ENCODE measurements around the gene LRRC34.

LRRC34 gene

GRCh38 chr3:169764882-169765612 lies 47.7 kb downstream of the LRRC34 start, which contains the start of gene TERC:
Gene TERC (minus strand): TSS chr3:169765060.
- peak; percentile 75 for DNase-seq

- no peak for DNase-seq
Observed at GRCh38 chr3:169764312-169764881, 48.3 kb downstream of the LRRC34 start.

- no peak for DNase-seq
Observed at GRCh38 chr3:169760479-169760878, 52.2 kb downstream of the LRRC34 start.

GRCh38 chr3:169759256-169759655 lies 53.4 kb downstream of the LRRC34 start:
- DNase-seq: no peak

- DNase-seq: no peak
Observed at GRCh38 chr3:169758359-169758994, 54.2 kb downstream of the LRRC34 start.

GRCh38 chr3:169755488-169755887 lies 57.2 kb downstream of the LRRC34 start:
- no peak for DNase-seq

GRCh38 chr3:169754711-169755110 lies 58.0 kb downstream of the LRRC34 start:
- DNase-seq: no peak

GRCh38 chr3:169751875-169752274 lies 60.8 kb downstream of the LRRC34 start:
- no peak for DNase-seq

GRCh38 chr3:169750665-169751064 lies 62.0 kb downstream of the LRRC34 start:
- DNase-seq: no peak

GRCh38 chr3:169748670-169749069 lies 64.0 kb downstream of the LRRC34 start:
- DNase-seq: no peak

GRCh38 chr3:169746924-169747323 lies 65.8 kb downstream of the LRRC34 start:
- no peak for DNase-seq

GRCh38 chr3:169744366-169745054 lies 68.2 kb downstream of the LRRC34 start:
- DNase-seq: no peak

Measured in NCI-H1436 treated with DMSO at 0.1 percent for 48 hours (cell line).